ENCODE data around the gene ANKS1B. TPM values are rescaled to one million over a fixed set of nuclear protein-coding genes. Genes with fewer than 3 reads are reported as not detected.

The ANKS1B gene
- total RNA-seq, 1 donor from 2014 or later: 2.4 TPM

DNA sequence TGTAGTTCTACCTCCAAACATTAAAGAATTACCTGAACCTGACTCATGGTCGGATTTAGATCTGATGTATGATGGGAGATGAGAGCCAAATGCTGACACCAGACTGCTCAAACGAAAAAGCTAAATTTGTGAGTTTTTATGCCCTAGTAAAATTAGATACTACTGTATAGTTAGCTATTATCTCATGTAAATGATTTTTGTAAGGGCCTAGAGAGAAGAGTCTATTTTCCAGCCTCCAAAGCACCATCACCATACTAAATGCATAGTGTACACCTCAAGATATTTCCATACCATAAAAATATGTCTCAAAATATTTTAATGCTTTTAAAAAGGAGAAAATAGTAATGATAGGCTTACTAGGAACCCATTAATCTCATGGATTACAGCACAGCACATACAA, 18.3 kb downstream of the ANKS1B start:
- H3K4me3 Mint-ChIP-seq (ENCODE audit: unreplicated experiment): no peak overlapping the region
- no peak for FAIRE-seq
- no peaks in the 10 kb centered on the region for H3K36me3 Mint-ChIP-seq (ENCODE audit: low read depth, unreplicated experiment)
- no peak for TF ChIP-seq EZH2 (IDR thresholded peaks at IDR 0.05; ENCODE audit: insufficient read depth, low read length)
- TF ChIP-seq, protein P1, sequence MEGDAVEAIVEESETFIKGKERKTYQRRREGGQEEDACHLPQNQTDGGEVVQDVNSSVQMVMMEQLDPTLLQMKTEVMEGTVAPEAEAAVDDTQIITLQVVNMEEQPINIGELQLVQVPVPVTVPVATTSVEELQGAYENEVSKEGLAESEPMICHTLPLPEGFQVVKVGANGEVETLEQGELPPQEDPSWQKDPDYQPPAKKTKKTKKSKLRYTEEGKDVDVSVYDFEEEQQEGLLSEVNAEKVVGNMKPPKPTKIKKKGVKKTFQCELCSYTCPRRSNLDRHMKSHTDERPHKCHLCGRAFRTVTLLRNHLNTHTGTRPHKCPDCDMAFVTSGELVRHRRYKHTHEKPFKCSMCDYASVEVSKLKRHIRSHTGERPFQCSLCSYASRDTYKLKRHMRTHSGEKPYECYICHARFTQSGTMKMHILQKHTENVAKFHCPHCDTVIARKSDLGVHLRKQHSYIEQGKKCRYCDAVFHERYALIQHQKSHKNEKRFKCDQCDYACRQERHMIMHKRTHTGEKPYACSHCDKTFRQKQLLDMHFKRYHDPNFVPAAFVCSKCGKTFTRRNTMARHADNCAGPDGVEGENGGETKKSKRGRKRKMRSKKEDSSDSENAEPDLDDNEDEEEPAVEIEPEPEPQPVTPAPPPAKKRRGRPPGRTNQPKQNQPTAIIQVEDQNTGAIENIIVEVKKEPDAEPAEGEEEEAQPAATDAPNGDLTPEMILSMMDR (IDR thresholded peaks at IDR 0.05; ENCODE audit: insufficient read depth, low read depth, low read length): no peak
- no peak overlapping the region for H3K27ac Mint-ChIP-seq (ENCODE audit: unreplicated experiment)
- no peaks in the 10 kb centered on the region for H3K79me2 ChIP-seq (ENCODE audit: insufficient read depth, low read length)
- no peaks in the 10 kb centered on the region for H3K4me1 ChIP-seq (ENCODE audit: insufficient read depth, low read length)
- no peak overlapping the region for H3K4me3 ChIP-seq (ENCODE audit: insufficient read depth, low read depth, low read length)
- H3K4me1 Mint-ChIP-seq (ENCODE audit: low read depth, unreplicated experiment): no peaks in the 10 kb centered on the region
- no peak overlapping the region for H3K9ac ChIP-seq (ENCODE audit: low read length)
- no peaks in the 10 kb centered on the region for H3K9me3 ChIP-seq (ENCODE audit: insufficient read depth, low read depth, low read length)
- H4K20me1 ChIP-seq (ENCODE audit: insufficient read depth, low read length): no peaks in the 10 kb centered on the region
- DNase-seq (ENCODE audit: low read depth): no peak
- no peak overlapping the region for H3K27ac ChIP-seq (ENCODE audit: low read depth, low read length)
- H3K27me3 ChIP-seq (ENCODE audit: insufficient read depth, low read length): no peaks in the 10 kb centered on the region
- H3K27me3 Mint-ChIP-seq (ENCODE audit: low read depth, unreplicated experiment): no peaks in the 10 kb centered on the region
- no peak overlapping the region for H3K4me2 ChIP-seq (ENCODE audit: low read length)
- peaks cover 2% of the 10 kb centered on the region for H3K9me3 Mint-ChIP-seq (ENCODE audit: unreplicated experiment)
- no peak overlapping the region for H2AFZ ChIP-seq (ENCODE audit: low read depth, low read length)
- H3K36me3 ChIP-seq (ENCODE audit: insufficient read depth, low read length): no peaks in the 10 kb centered on the region

GRCh38 chr12:99960311-99960710, 24.4 kb downstream of the ANKS1B start:
- H4K20me1 ChIP-seq (ENCODE audit: insufficient read depth, low read length): no peaks in the 10 kb centered on the region
- no peak overlapping the region for H3K4me3 Mint-ChIP-seq (ENCODE audit: unreplicated experiment)
- no peak overlapping the region for H2AFZ ChIP-seq (ENCODE audit: low read depth, low read length)
- no peak overlapping the region for H3K27ac ChIP-seq (ENCODE audit: low read depth, low read length)
- TF ChIP-seq, protein P1 (IDR thresholded peaks at IDR 0.05; ENCODE audit: insufficient read depth, low read depth, low read length): no peak
- TF ChIP-seq EZH2 (IDR thresholded peaks at IDR 0.05; ENCODE audit: insufficient read depth, low read length): no peak
- H3K4me1 ChIP-seq (ENCODE audit: insufficient read depth, low read length): no peaks in the 10 kb centered on the region
- no peak overlapping the region for H3K4me2 ChIP-seq (ENCODE audit: low read length)
- H3K27me3 ChIP-seq (ENCODE audit: insufficient read depth, low read length): no peaks in the 10 kb centered on the region
- no peaks in the 10 kb centered on the region for H3K36me3 ChIP-seq (ENCODE audit: insufficient read depth, low read length)
- no peaks in the 10 kb centered on the region for H3K36me3 Mint-ChIP-seq (ENCODE audit: low read depth, unreplicated experiment)
- H3K27me3 Mint-ChIP-seq (ENCODE audit: low read depth, unreplicated experiment): no peaks in the 10 kb centered on the region
- H3K9me3 ChIP-seq (ENCODE audit: insufficient read depth, low read depth, low read length): no peaks in the 10 kb centered on the region
- FAIRE-seq (no peak), DNase-seq (ENCODE audit: low read depth) (no peak)
- no peak overlapping the region for H3K27ac Mint-ChIP-seq (ENCODE audit: unreplicated experiment)
- no peaks in the 10 kb centered on the region for H3K79me2 ChIP-seq (ENCODE audit: insufficient read depth, low read length)
- no peak overlapping the region for H3K4me3 ChIP-seq (ENCODE audit: insufficient read depth, low read depth, low read length)
- no peaks in the 10 kb centered on the region for H3K9me3 Mint-ChIP-seq (ENCODE audit: unreplicated experiment)
- H3K4me1 Mint-ChIP-seq (ENCODE audit: low read depth, unreplicated experiment): no peaks in the 10 kb centered on the region
- no peak overlapping the region for H3K9ac ChIP-seq (ENCODE audit: low read length)

DNA sequence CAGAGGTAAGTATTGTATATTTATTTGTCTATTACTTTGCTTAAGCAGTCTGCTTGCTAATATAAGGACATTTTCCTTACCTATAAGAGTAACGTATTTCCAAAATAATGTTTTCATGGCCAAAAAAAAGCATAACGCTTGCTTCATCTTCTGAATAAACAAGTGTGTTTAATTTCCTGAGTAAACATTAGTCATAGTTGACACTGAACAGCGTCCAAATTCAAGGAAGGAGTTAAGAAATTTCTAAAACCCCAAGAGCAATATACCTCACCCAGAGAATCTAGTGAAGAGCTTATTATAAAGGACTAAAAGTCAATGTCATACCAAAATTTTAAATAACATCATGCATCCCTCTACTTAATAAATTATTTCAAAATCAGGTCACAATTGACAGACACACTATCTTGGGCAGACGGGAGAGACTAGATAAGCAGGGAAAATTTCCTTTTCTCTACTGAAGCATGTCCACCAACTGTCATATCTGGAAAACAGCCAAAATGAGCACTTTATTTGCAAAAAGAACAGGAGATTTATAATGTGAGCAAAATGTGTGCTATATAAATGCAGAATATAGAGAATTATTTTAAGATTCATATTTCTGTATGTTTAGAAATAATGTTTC, 25.1 kb downstream of the ANKS1B start:
- Mint-ChIP-seq H3K9me3 (ENCODE audit: unreplicated experiment) (no peaks in the 10 kb centered on the region), H3K4me1 (ENCODE audit: low read depth, unreplicated experiment) (no peaks in the 10 kb centered on the region), H3K4me3 (ENCODE audit: unreplicated experiment) (no peak overlapping the region), H3K36me3 (ENCODE audit: low read depth, unreplicated experiment) (no peaks in the 10 kb centered on the region), H3K27me3 (ENCODE audit: low read depth, unreplicated experiment) (no peaks in the 10 kb centered on the region), H3K27ac (ENCODE audit: unreplicated experiment) (no peak overlapping the region)
- H3K9ac ChIP-seq (ENCODE audit: low read length): no peak overlapping the region
- no peaks in the 10 kb centered on the region for H4K20me1 ChIP-seq (ENCODE audit: insufficient read depth, low read length)
- DNase-seq (ENCODE audit: low read depth) (peak; percentile 10), FAIRE-seq (no peak)
- no peak overlapping the region for H3K4me2 ChIP-seq (ENCODE audit: low read length)
- H3K79me2 ChIP-seq (ENCODE audit: insufficient read depth, low read length): no peaks in the 10 kb centered on the region
- no peak overlapping the region for H3K27ac ChIP-seq (ENCODE audit: low read depth, low read length)
- no peaks in the 10 kb centered on the region for H3K27me3 ChIP-seq (ENCODE audit: insufficient read depth, low read length)
- H3K36me3 ChIP-seq (ENCODE audit: insufficient read depth, low read length): no peaks in the 10 kb centered on the region
- H3K4me1 ChIP-seq (ENCODE audit: insufficient read depth, low read length): no peaks in the 10 kb centered on the region
- no peaks in the 10 kb centered on the region for H3K9me3 ChIP-seq (ENCODE audit: insufficient read depth, low read depth, low read length)
- no peak overlapping the region for H3K4me3 ChIP-seq (ENCODE audit: insufficient read depth, low read depth, low read length)
- H2AFZ ChIP-seq (ENCODE audit: low read depth, low read length): no peak overlapping the region
- no peak for TF ChIP-seq EZH2 (IDR thresholded peaks at IDR 0.05; ENCODE audit: insufficient read depth, low read length)
- TF ChIP-seq, protein P1 (IDR thresholded peaks at IDR 0.05; ENCODE audit: insufficient read depth, low read depth, low read length): no peak
